Skeletal muscle cell (primary cell): ENCODE measurements around the gene GH1.

Experiments
- DNase-seq: peaks from one replicate; pipeline ENCODE4 v3.0.0-alpha.2; 2010; ENCODE audit warnings: low read depth
- H3K4me3 ChIP-seq: 2 replicates; pipeline ENCODE4 v1.5.1; 2011; ENCODE audit warnings: low read depth, mild to moderate bottlenecking, control low read depth, low read length, moderate library complexity

The GH1 gene

GRCh38 chr17:63946440-63947363, 28.1 kb upstream of the GH1 start:
- no peak overlapping the region for H3K4me3 ChIP-seq
- DNase-seq: no peak

GRCh38 chr17:63945784-63946439, 27.3 kb upstream of the GH1 start:
- H3K4me3 ChIP-seq: no peak overlapping the region
- no peak for DNase-seq

DNA sequence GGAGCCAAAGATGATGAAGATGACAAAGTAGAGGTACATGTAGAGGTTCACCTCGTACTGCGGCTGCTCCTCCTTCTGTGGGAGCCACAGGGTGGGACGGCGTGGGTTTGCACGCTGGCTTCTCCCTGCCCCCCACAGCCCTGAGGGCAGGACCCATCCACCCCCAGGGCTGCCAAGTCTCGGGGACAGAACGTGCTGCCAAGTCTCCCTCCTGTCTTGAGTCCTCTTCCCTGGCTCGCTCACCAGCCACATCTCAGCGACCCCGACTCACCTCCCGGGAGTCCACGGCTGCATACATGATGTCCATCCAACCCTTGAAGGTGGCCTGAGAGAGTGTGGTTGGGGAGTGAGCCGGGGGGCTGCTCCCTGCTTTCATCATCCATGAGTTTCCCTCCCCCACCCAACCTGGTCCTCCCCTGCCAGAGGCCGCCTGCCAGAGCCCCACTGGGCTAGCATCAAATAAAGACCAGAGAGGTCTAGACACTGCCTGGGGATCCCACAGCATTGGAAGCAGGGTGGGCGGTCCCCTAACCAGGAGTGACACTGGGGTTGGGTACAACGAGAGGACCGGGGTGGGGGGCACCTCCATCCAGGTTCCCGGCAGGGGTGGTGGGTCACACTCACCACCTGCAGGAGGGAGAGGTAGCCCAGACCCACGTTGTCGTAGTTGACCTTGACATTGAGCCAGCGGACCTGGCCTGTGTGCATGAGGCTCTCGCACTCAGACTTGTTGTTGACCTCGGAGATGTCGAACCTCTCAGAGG, 26.3 kb upstream of the GH1 start:
- DNase-seq: no peak
- H3K4me3 ChIP-seq: no peak overlapping the region

DNA sequence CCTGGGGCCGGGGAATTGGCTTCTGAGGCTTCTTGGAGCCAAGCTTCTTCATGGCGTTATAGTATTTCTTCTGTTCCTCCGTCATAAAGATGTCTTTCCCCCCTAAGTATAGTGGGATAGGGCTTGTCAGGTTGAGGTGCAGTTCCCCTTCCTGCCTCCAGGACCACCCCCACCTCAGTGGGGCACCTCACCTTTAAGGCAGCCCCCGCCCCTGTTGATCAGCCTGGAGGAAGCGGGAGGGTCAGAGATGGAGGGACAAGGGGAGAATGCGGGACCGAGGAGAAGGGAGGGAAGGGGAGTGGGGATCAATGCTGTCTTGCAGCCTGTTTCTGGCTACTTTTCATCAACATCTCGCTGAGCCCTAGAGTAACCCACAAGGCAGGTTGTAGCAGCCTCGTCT, 25.1 kb upstream of the GH1 start:
- no peak for DNase-seq
- H3K4me3 ChIP-seq: no peak overlapping the region

DNA sequence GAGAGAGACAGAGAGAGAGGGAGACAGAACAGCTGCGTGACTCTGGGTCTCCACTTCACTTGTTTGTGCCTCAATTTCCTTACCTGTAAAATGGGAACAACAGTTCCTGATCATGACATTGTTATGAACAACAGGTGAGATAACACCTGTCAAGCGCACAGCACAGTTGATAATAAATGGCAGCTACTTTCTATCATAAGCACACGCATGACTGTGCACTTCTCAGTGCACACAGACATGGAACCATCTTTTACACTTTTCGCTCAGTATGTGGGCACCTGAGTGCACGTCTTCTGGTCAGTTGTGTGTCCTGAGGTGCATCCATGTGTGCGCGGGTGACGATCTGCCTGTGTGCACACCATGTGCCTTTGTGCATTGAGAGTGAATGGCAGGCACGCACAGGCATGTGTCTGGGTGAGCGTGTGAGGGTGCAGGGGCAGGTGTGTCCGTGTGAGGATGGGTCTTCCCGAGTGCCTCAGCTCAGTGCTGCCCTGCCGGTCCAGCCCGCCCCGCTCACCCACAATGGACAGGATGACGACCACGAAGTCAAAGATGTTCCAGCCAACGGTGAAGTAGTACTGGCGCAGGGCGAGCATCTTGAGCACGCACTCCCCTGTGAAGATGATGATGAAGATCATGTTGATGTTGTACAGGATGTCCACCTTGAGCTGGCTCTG, 23.8 kb upstream of the GH1 start:
- no peak for DNase-seq
- H3K4me3 ChIP-seq: no peak overlapping the region

DNA sequence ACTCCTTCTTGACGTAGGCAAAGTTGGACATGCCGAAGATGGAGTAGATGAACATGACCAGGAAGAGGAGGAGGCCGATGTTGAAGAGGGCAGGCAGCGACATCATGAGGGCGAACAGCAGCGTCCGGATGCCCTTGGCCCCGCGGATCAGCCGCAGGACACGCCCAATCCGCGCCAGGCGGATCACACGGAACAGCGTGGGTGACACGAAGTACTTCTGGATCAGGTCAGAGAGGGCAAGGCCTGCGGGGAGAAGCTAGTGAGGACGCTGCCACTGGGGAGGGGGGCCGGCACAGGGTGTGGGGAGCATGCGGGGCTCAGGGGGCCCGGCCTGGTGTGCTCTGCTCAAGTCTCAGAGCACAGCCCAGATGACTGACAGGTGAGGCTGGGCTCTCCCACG, 23.1 kb upstream of the GH1 start:
- no peak for DNase-seq
- no peak overlapping the region for H3K4me3 ChIP-seq

GRCh38 chr17:63941162-63941561, 22.5 kb upstream of the GH1 start:
- no peak overlapping the region for H3K4me3 ChIP-seq
- no peak for DNase-seq

GRCh38 chr17:63940584-63940983, 21.9 kb upstream of the GH1 start:
- H3K4me3 ChIP-seq: no peak overlapping the region
- DNase-seq: no peak

DNA sequence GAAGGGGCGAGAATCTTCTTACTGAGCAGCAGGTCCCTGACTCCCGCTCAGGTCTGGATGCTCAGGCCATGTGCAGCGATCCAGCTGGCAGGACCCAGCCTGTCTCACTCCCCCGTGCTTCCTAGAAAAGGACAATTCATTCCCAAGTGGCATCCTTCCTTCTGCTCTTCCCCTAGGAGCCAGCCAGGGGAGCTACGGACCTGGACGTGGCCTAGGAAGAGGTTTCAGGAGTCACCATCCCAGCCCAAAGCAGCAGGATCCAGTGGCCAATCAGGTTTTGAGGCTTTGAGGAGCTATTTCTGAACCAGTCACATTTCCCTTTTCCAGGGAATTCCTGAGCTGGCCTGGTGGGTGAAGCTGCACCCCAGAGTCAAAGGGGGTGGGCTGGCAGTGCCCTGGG, 21.2 kb upstream of the GH1 start:
- H3K4me3 ChIP-seq: no peak overlapping the region

DNA sequence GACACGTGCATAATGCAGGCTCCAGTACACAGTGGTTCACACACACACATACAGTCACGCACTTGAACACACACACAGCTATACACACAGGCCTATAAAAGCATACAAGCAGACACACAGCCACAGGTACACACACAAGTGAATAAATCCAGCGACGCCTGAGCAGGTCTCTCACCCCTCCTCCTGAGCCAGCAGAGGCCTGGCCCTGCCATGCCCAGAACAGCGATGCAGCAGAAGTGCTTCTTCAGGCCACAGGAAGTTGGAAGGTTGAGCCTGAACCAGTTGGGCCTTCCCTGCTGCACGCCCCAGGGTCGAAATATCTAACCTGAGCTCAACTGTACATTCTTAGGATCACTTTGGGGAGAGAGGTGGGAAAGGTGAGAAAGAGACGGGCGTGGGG, 20.8 kb upstream of the GH1 start:
- no peak for DNase-seq
- H3K4me3 ChIP-seq: no peak overlapping the region

More for the DNA sequence above, 21.2 kb upstream of the GH1 start:
- DNase-seq: no peak

DNA sequence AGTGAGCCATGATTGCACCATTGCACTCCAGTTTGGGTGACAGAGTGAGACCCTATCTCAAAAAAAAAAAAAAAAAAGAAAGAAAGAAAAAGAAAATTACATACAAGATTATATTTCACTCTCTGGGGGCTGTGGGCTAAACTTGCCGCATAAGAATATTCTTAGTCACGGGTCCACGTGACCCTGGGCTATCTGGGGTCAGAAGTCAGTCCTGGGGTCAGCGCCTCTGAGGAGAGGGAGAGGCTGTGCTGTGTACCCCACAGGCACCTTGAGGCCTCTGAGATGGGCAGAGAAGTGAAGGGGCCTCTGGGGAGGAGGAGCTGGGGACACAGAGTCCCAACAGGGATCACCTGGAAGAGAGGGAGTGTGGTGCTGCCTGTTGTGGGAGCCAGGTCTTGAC, 19.3 kb upstream of the GH1 start:
- no peak overlapping the region for H3K4me3 ChIP-seq
- DNase-seq: no peak

- no peak overlapping the region for H3K4me3 ChIP-seq
- DNase-seq: no peak
Measured at GRCh38 chr17:63937319-63937718, 18.7 kb upstream of the GH1 start.

GRCh38 chr17:63934183-63935112, 15.8 kb upstream of the GH1 start:
- DNase-seq: no peak
- no peak overlapping the region for H3K4me3 ChIP-seq

DNA sequence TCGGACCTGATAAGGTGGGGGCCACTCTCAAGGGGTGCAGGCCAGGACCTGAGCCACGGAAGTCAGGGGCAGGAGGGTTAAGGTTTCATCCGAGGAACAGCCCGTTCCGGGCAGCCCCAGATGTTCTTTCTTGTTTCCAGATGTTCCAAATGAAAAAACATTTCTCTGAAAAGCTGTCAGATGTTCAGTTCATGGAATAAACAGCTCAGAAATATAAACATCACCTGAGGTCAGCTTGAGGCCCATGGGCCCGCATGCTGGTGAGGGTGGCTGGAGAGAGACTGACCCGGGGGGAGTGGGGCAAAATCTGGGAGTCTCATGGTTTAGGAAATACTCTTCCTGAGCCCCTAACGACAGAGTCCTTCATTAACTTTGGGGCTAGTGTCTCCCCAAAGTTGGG, 15.0 kb upstream of the GH1 start:
- no peak for DNase-seq
- H3K4me3 ChIP-seq: no peak overlapping the region

GRCh38 chr17:63932721-63933120, 14.1 kb upstream of the GH1 start:
- DNase-seq: no peak
- no peak overlapping the region for H3K4me3 ChIP-seq

DNA sequence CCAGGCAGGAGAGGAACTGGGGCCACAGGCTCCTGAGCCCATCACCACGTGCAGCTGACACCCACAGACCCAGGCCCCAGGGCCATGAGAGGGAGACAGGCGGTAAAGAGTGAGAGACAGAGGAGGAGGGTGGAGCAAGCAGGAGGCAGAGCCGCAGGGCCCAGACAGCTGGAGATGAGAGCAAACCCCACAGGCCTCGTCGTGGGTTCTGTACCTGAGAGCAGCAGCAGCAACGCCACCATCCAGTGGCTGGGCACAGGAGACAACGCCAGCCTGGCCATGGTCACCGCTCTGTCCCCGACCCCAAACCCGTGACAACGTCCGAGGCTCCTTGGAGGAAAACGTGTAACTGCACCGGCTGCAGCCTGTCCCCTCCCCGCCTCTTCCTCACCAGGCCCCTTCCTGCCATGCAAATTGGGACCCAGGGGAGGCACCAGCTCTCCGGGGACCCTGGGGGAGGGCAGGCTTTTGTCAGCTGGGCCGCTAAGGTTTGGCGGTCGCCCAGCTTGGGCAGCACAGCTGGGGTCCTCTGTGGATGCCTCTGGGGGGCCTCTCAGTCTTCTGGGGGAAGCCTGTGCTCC, 13.4 kb upstream of the GH1 start, which contains the start of gene CD79B:
Gene CD79B, minus strand, starts transcription at position 351 of the 581 bp plus-strand sequence. Its CDS starts 70 bp downstream, at position 281.
- no peak for DNase-seq
- no peak within 1 kb of the TSS for H3K4me3 ChIP-seq

DNA sequence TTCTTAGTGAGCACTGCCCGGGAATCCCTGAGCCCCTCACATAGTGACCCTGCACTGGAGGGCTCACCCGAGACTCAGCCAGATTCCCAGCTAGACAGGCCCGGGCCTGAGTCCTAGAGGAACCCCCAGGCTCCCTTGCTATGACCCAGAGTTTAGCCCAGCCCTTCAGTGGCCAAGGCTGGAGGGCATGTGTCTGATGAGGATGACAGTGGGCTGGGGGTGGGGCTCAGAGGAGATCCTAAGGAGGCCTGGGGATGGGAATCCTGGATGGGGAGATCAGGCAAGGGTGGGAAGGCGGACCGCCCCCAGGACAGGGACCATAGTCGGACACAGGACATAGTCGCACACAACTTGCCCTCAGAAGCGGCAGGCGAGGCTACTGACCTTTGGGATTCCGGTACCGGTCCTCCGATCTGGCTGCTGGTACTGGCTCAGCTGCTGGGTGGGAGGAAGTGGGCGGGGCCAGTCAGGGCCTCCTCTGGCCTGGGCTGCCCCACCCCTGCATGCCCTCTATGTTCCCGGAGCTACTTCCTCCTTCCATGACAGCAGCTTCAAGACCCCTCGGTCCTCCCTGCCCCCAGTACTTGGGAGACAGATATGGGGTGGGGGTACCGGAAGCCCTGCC, 12.4 kb upstream of the GH1 start:
- DNase-seq: no peak
- no peak overlapping the region for H3K4me3 ChIP-seq
